ENCODE results near the gene ITGAD. TPM values are rescaled to one million over a fixed set of nuclear protein-coding genes. Genes with fewer than 3 reads are reported as not detected.

The ITGAD gene
- total and polyA plus RNA-seq, 2 of the 13 experiments (the other 11 are each of a cell fraction or from before 2014, with no cell fraction given): not detected

DNA sequence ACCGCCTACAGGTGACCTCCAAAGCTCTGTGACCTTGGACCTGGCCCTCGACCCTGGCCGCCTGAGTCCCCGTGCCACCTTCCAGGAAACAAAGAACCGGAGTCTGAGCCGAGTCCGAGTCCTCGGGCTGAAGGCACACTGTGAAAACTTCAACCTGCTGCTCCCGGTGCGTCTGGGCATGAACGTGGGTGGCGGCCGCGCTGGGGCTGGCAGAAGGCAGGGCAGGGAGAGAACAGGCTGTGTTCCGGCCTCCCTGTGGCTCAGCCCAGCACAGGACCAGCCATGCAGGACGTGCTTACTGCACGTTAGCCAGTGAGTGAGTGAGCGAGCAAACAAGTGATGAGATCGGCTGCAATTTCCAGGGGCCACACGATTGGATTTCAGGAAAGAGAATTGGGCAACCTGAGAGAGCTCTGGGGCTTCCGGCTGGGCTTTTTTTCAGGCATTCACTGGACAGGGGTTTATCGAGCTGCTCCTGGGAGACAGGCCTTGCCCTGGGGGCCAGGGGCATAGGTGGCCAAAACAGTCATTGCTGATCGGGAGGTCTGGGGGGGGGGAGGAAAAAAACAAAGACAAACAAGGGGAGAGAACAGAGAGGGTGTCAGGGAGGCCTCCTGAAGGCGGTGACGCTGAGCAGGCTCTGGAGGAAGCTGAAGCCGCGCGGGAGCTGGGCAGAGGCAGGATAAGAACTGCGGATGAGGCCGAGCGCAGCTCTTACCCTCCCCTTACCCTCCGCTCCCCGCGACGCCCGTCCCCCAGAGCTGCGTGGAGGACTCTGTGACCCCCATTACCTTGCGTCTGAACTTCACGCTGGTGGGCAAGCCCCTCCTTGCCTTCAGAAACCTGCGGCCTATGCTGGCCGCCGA lies 21.3 kb upstream of the ITGAD start (continued):
- TF ChIP-seq, protein P1, sequence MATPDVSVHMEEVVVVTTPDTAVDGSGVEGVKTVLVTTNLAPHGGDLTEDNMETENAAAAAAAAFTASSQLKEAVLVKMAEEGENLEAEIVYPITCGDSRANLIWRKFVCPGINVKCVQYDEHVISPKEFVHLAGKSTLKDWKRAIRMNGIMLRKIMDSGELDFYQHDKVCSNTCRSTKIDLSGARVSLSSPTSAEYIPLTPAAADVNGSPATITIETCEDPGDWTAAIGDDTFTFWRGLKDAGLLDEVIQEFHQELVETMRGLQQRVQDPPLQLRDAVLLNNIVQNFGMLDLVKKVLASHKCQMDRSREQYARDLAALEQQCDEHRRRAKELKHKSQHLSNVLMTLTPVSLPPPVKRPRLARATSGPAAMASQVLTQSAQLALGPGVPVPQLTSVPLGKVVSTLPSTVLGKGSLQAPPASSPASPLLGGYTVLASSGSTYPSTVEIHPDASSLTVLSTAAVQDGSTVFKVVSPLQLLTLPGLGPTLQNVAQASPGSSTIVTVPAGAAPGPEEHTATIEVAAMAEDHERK (CRISPR knock-in tag; IDR thresholded peaks at IDR 0.05; ENCODE audit: low read depth): no peak
- TF ChIP-seq, protein P2, sequence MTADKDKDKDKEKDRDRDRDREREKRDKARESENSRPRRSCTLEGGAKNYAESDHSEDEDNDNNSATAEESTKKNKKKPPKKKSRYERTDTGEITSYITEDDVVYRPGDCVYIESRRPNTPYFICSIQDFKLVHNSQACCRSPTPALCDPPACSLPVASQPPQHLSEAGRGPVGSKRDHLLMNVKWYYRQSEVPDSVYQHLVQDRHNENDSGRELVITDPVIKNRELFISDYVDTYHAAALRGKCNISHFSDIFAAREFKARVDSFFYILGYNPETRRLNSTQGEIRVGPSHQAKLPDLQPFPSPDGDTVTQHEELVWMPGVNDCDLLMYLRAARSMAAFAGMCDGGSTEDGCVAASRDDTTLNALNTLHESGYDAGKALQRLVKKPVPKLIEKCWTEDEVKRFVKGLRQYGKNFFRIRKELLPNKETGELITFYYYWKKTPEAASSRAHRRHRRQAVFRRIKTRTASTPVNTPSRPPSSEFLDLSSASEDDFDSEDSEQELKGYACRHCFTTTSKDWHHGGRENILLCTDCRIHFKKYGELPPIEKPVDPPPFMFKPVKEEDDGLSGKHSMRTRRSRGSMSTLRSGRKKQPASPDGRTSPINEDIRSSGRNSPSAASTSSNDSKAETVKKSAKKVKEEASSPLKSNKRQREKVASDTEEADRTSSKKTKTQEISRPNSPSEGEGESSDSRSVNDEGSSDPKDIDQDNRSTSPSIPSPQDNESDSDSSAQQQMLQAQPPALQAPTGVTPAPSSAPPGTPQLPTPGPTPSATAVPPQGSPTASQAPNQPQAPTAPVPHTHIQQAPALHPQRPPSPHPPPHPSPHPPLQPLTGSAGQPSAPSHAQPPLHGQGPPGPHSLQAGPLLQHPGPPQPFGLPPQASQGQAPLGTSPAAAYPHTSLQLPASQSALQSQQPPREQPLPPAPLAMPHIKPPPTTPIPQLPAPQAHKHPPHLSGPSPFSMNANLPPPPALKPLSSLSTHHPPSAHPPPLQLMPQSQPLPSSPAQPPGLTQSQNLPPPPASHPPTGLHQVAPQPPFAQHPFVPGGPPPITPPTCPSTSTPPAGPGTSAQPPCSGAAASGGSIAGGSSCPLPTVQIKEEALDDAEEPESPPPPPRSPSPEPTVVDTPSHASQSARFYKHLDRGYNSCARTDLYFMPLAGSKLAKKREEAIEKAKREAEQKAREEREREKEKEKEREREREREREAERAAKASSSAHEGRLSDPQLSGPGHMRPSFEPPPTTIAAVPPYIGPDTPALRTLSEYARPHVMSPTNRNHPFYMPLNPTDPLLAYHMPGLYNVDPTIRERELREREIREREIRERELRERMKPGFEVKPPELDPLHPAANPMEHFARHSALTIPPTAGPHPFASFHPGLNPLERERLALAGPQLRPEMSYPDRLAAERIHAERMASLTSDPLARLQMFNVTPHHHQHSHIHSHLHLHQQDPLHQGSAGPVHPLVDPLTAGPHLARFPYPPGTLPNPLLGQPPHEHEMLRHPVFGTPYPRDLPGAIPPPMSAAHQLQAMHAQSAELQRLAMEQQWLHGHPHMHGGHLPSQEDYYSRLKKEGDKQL (CRISPR knock-in tag; IDR thresholded peaks at IDR 0.05; ENCODE audit: low read depth): no peak
- TF ChIP-seq ZNF468 (CRISPR knock-in tag; IDR thresholded peaks at IDR 0.05): no peak
- TF ChIP-seq ZNF343 (CRISPR knock-in tag; IDR thresholded peaks at IDR 0.05): no peak
- no peak for TF ChIP-seq ZNF674 (CRISPR knock-in tag; IDR thresholded peaks at IDR 0.05; ENCODE audit: low read depth)
- no peak for TF ChIP-seq RELA (CRISPR knock-in tag; IDR thresholded peaks at IDR 0.05)
- TF ChIP-seq CENPX (CRISPR knock-in tag; IDR thresholded peaks at IDR 0.05): no peak
- peak; percentile 82 for TF ChIP-seq HNRNPL (IDR thresholded peaks at IDR 0.05; ENCODE audit: low read depth, low read length)
- no peak for TF ChIP-seq XBP1 (CRISPR knock-in tag; IDR thresholded peaks at IDR 0.05)
- TF ChIP-seq ZNF772 (CRISPR knock-in tag; IDR thresholded peaks at IDR 0.05): no peak; the same call in none of the 2 replicates
- TF ChIP-seq IRX3 (CRISPR knock-in tag; IDR thresholded peaks at IDR 0.05; ENCODE audit: borderline replicate concordance, low read depth): no peak
- peak; percentile 39 to 41; a peak in 2 of 4 replicates for TF ChIP-seq NR2F1 (CRISPR knock-in tag; IDR thresholded peaks at IDR 0.05)
- no peak for TF ChIP-seq SIN3A (IDR thresholded peaks at IDR 0.05; ENCODE audit: borderline replicate concordance, low read depth, low read length)
- TF ChIP-seq IKZF1 (IDR thresholded peaks at IDR 0.05): no peak
- TF ChIP-seq KMT2A (CRISPR knock-in tag; IDR thresholded peaks at IDR 0.05): peak; percentile 20; the same call in 1 of the 2 replicates
- no peak for TF ChIP-seq ARNTL (CRISPR knock-in tag; IDR thresholded peaks at IDR 0.05)
- TF ChIP-seq ZNF138 (CRISPR knock-in tag; IDR thresholded peaks at IDR 0.05; ENCODE audit: low read depth): no peak
- TF ChIP-seq, protein P3, sequence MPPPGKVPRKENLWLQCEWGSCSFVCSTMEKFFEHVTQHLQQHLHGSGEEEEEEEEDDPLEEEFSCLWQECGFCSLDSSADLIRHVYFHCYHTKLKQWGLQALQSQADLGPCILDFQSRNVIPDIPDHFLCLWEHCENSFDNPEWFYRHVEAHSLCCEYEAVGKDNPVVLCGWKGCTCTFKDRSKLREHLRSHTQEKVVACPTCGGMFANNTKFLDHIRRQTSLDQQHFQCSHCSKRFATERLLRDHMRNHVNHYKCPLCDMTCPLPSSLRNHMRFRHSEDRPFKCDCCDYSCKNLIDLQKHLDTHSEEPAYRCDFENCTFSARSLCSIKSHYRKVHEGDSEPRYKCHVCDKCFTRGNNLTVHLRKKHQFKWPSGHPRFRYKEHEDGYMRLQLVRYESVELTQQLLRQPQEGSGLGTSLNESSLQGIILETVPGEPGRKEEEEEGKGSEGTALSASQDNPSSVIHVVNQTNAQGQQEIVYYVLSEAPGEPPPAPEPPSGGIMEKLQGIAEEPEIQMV (CRISPR knock-in tag; IDR thresholded peaks at IDR 0.05; ENCODE audit: low read depth): no peak
- peak; percentile 55; the same call in 1 of the 2 replicates for TF ChIP-seq ZNF546 (CRISPR knock-in tag; conservative IDR thresholded peaks at IDR 0.05)
- no peak for TF ChIP-seq ATF7 (IDR thresholded peaks at IDR 0.05)
- no peak for TF ChIP-seq ATF7 (CRISPR knock-in tag; IDR thresholded peaks at IDR 0.05)
- TF ChIP-seq NONO (IDR thresholded peaks at IDR 0.05): no peak
- 0 out of 2 replicates have a peak, but pooled peaks have one; percentile 32 for TF ChIP-seq NONO (CRISPR knock-in tag; conservative IDR thresholded peaks at IDR 0.05)

Data from HepG2 (cell line).